GM19372 (cell line): ENCODE results near the gene NPAS3.

ENCODE experiments used
- ATAC-seq: cut with Tn5 transposase; IDR thresholded peaks from one replicate; pipeline ENCODE4 v1.9.1; 2021; ENCODE audit warnings: mild to moderate bottlenecking, low read depth, moderate library complexity; ENCODE audit not compliant: unreplicated experiment

NPAS3 gene

GRCh38 chr14:33834466-33835260 lies 896.0 kb downstream of the NPAS3 start:
- ATAC-seq, result no peak

- ATAC-seq, result no peak
Measured at GRCh38 chr14:33835261-33835655, 896.6 kb downstream of the NPAS3 start.

DNA sequence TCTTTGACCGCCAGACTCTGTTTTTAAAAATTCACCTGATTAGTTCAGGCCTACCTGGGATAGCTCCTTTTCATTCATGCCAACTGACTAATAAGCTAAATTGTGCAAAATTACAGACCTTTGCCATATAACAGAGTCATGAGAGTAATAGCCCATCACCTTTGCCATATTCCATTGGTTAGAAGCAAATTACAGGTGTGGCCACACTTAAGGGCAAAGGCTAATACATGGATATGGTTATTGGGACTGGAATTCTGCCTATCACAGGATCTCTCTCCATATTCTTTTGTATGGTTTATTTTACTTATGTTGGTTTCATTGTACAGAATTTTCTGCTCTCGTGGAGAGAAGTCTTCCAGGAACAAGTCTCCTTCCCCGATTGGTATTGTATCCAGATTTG lies 897.0 kb downstream of the NPAS3 start:
- no peak for ATAC-seq

DNA sequence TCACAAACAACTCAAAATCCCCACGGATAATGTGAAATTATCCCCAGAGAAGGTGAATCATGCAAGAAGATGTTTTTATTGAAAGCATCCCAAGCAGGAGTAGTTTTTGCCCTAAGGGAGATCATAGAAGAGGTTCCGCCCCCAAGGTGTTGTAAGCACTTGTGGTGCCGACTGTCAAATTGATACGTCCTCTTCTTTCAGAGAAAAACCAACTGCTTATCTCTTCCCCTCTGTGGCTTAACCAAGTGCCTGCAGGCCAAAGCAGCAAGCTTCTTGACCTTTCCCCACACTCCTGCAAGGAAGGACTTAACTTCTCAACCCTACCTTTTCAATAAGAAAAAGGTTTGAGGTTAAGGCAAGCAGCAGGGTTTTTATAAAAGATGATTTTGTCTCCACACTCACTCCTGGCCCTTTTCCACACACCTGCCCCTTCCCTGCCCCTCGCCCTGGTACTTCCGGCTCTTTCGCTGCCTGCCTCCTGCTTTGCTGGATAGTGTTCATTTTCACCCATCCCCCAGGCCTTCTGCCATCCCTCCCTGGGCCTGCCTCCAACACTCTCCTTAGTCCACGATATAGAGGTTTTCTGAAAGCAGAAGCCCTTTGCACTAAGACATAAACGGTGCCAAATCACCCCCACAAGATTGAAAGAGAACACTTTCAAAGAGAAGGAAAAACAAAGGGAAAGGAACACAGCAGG lies 897.7 kb downstream of the NPAS3 start:
- ATAC-seq, result no peak

DNA sequence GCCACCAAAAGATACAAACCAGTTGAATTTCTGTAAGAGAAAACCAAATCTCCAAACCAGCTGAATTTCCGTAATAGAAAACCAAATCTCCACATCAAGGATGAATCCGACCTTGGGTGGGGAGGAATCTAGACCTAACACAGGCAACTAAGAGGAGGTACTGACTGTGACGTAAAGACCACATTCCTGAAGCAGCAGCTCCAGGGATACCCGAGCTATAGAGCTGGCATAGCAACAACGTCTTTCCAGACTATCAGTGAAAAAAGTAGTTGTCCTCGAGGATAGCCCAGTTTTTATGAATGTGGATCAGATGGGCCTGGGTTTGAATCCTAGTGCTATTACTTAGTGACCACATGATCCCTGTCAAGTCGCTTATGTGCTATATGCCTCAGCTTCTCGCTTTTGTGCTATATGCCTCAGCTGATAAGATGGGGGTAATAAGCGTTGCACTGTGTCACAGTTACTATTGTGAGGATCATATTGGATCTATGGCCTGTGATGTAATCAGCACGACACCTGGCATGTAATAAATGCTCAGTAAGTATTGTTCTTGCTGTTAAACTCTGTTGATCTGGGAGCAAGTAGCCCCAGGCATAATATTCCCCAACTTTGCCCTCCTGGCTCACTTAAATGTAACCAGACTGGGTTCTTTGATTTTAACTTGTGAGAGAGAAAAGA lies 898.4 kb downstream of the NPAS3 start:
- no peak for ATAC-seq

- ATAC-seq, result no peak
Measured at GRCh38 chr14:33837943-33838683, 899.4 kb downstream of the NPAS3 start.

- ATAC-seq, result no peak
Measured at GRCh38 chr14:33839193-33840076, 900.8 kb downstream of the NPAS3 start.

- ATAC-seq, result no peak
Measured at GRCh38 chr14:33840797-33841196, 902.1 kb downstream of the NPAS3 start.

DNA sequence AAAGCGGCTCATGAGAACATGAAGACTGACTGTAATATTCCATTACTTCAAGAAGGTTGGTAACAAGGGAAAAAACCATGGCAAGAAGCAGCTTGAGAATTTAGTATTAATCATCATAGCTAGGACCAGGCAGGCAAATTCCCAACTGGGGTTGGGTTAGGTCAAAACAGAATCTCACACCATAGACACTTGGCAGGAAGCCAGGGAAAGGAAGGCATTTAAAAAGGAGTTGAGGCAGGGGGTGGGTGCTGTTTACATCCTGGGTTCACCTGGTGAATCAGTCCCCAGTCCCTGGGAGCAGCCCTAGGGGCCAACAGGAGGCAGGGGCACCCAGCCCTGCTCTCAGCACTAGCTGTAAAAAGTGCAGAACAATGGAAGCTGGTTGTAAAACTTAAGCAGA lies 903.6 kb downstream of the NPAS3 start:
- ATAC-seq, result no peak

DNA sequence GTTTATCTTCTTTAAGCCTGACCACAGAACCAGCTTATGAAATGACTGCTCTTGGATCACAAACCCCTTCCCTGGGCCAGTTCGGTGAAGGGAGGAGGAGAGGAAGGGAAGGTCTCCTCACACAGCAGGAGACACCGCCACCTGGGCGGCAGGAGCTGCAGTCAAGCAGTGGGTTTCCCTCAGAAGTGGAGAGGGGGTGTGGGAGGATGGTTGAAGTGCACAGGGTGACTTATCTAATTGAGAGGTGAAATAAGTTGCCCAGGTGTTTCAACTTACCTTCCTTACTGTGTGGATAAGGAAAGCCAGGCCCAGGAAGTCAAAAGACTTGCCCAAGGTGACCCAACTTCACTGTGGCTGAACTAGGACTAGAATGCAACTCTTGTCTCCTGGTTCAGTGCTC lies 905.4 kb downstream of the NPAS3 start:
- no peak for ATAC-seq

- no peak for ATAC-seq
Measured at GRCh38 chr14:33846100-33846824, 907.6 kb downstream of the NPAS3 start.

DNA sequence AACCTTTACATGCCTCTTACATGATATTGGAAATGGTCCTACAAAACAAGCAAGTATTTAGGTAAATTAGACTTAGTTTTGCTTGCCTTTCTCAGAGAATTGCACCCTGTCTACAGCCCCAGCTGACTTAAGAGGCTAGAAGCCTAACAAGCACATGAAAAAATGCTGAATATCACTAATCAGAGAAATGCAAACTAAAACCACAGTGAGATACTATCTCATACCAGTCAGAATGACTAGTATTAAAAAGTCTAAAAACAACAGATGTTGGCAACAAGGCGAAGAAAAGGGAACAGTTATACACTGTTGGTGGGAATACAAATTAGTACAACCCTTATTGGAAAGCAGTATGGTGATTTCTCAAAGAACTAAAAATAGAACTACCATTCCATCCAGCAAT lies 908.4 kb downstream of the NPAS3 start:
- ATAC-seq, result no peak

DNA sequence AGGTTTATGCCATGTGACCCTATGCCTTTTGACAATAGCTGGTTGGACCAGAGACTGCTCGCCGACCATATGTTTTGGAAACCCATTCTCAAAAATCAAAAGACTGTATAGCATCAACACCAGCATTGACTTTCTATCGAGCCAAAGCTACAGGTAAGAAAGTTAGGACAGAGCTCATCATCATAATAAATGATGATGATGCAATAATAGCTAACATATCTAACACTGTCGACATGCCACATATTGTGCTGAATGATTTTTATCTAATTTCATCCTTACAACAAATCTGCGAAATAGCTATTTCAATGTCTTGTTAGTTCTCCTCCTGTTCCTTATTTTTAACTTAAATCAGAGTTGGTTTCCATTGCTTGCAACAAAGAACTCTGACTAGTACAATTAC lies 909.3 kb downstream of the NPAS3 start:
- ATAC-seq, result no peak

DNA sequence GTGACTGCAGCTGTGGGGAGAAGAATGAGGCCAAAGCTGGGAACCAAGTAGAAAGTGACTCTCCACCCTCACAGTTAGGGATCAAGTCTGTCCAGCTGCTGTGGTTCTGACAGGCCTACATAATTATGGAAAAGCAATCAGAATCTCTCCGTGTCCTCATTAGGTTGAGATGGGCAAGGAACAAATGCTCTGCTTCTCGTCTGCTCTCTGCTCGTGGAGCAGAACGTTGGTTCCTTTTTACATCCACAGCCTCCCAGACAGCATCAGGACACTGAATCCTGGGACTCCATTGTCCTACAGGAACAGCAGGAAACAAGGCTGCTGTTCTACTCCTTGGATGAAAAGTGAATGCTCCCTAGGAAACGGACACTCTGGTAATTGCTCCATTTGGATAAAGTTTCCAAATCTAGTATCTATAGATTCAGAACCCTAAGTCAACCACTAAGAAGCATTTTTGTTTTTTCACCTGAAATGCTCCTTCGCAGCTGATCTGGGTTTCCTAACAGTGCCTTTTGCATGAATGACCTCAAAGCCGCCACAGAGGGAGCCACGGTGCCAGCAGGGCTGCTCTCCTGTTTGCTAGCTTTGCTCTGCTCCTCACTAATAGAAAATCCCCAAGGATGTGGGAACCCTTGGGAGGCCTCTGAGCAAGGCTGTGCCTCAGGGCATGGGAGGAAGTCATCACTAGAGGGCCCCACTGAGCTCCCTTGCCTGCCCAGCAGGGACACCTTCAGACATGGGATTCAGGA lies 910.2 kb downstream of the NPAS3 start:
- ATAC-seq, result no peak

- ATAC-seq, result no peak
Measured at GRCh38 chr14:33849455-33849801, 910.7 kb downstream of the NPAS3 start.

GRCh38 chr14:33850826-33851225 lies 912.1 kb downstream of the NPAS3 start:
- ATAC-seq, result no peak

DNA sequence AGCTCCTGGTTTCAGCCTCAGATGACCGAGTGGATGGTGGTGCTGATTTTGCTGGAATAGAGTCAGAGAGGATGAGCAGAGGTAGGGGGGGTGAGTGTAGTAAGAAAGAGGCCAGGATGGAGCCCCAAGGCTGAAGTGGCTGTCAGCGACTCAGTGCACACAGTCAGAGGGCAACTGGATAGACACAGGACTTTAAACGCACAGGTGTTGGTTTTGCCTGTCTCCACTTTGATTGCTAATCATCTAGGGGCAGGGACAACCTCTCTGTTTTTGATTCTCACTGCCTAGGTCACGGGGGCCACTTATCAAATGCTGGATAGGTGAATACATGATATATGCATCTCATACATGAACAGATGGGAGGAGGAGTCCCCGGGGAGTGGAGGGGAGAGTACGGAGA lies 912.7 kb downstream of the NPAS3 start:
- no peak for ATAC-seq

- no peak for ATAC-seq
Measured at GRCh38 chr14:33851931-33852330, 913.3 kb downstream of the NPAS3 start.
